GM18511 (cell line): ENCODE measurements around the gene EEF1A1.
A peak's percentile ranks its signal among the peaks of the same experiment; 100 is the strongest.
"Not testable (repeated sequence)": the region's sequence is repeated elsewhere in the genome, so short reads cannot be mapped to it uniquely, and the experiment has no call there.

Experiments used
- ATAC-seq: cut with Tn5 transposase; IDR thresholded peaks from one replicate; pipeline ENCODE4 v1.9.1; 2021; ENCODE audit warnings: mild to moderate bottlenecking, moderate library complexity; ENCODE audit not compliant: unreplicated experiment

EEF1A1 gene

GRCh38 chr6:73520688-73521350 is at the start of gene EEF1A1:
Gene EEF1A1 (minus strand): TSS chr6:73521032. CDS start chr6:73520026, 1,006 bp downstream.
- ATAC-seq: peak; percentile 67

- ATAC-seq: no peak
Measured at GRCh38 chr6:73569121-73569520, 48.3 kb upstream of the EEF1A1 start.

GRCh38 chr6:73566954-73567591 is 46.2 kb upstream of the EEF1A1 start:
- no peak for ATAC-seq

- not testable (repeated sequence) for ATAC-seq
Measured at GRCh38 chr6:73566486-73566871, 45.6 kb upstream of the EEF1A1 start.

- no peak for ATAC-seq
Measured at GRCh38 chr6:73565767-73566485, 45.1 kb upstream of the EEF1A1 start.

- ATAC-seq: no peak
Measured at GRCh38 chr6:73564578-73565345, 43.9 kb upstream of the EEF1A1 start.

- no peak for ATAC-seq
Measured at GRCh38 chr6:73562558-73562957, 41.7 kb upstream of the EEF1A1 start.

GRCh38 chr6:73560853-73561407 is 40.1 kb upstream of the EEF1A1 start:
- peak; percentile 60 for ATAC-seq

- no peak for ATAC-seq
Measured at GRCh38 chr6:73560182-73560732, 39.4 kb upstream of the EEF1A1 start.

- ATAC-seq: not testable (repeated sequence)
Measured at GRCh38 chr6:73559399-73559794, 38.6 kb upstream of the EEF1A1 start.

GRCh38 chr6:73558624-73559398 is 38.0 kb upstream of the EEF1A1 start:
- ATAC-seq: peak; percentile 70

GRCh38 chr6:73556836-73557235 is 36.0 kb upstream of the EEF1A1 start:
- ATAC-seq: no peak

- not testable (repeated sequence) for ATAC-seq
Measured at GRCh38 chr6:73555380-73555949, 34.6 kb upstream of the EEF1A1 start.

- not testable (repeated sequence) for ATAC-seq
Measured at GRCh38 chr6:73551115-73551514, 30.3 kb upstream of the EEF1A1 start.

GRCh38 chr6:73548458-73549446 is 27.9 kb upstream of the EEF1A1 start:
- ATAC-seq: no peak

- ATAC-seq: no peak
Measured at GRCh38 chr6:73547036-73547435, 26.2 kb upstream of the EEF1A1 start.

GRCh38 chr6:73542891-73543290 is 22.1 kb upstream of the EEF1A1 start:
- ATAC-seq: no peak

GRCh38 chr6:73542481-73542880 is 21.6 kb upstream of the EEF1A1 start:
- ATAC-seq: not testable (repeated sequence)
